Muscle of leg (tissue), 11 donors: ENCODE results near the gene MPO. TPM values are rescaled to one million over a fixed set of nuclear protein-coding genes. Genes with fewer than 3 reads are reported as not detected.

ENCODE experiments used
- DNase-seq: peaks from one replicate; pipeline ENCODE4 v3.0.0; 2013
- H3K27ac ChIP-seq: one replicate; pipeline ENCODE4 v1.5.1; 2013; ENCODE audit warnings: mild to moderate bottlenecking, low read length, control low read depth
- H3K27me3 ChIP-seq: one replicate; pipeline ENCODE4 v1.6.1; 2013; ENCODE audit warnings: low read length; ENCODE audit not compliant: control insufficient read depth, insufficient read depth
- H3K36me3 ChIP-seq: one replicate; pipeline ENCODE4 v1.6.1; 2013; ENCODE audit warnings: low read length; ENCODE audit not compliant: control insufficient read depth, insufficient read depth
- H3K4me1 ChIP-seq: one replicate; pipeline ENCODE4 v1.6.1; 2013; ENCODE audit warnings: low read length; ENCODE audit not compliant: control insufficient read depth, insufficient read depth
- H3K4me3 ChIP-seq: one replicate; pipeline ENCODE4 v1.5.1; 2013; ENCODE audit warnings: low read length, control low read depth
- H3K9me3 ChIP-seq: replicated peaks from 2 replicates; pipeline ENCODE4 v1.6.1; 2013; ENCODE audit warnings: low read depth, low read length; ENCODE audit not compliant: control insufficient read depth
- WGBS: methylation state at CpG from one replicate; pipeline ENCODE4 v1.1.5; 2013; ENCODE audit warnings: missing lambda C conversion rate; ENCODE audit not compliant: insufficient coverage; 5-methylcytosine and 5-hydroxymethylcytosine counted together
- polyA plus RNA-seq, 8 donors: library from polyadenylated mRNA; unstranded; fragments of 120-200 nt; gene quantifications; one replicate each; pipeline versions ENCODE4 v1.2.1 to v1.2.3, GENCODE V29; 2013; ENCODE audit warnings: inconsistent platforms in 1 of 8, low replicate concordance in 1 of 8; ENCODE audit not compliant: insufficient read length in 8 of 8, insufficient read depth in 1 of 8
- total RNA-seq: library from RNA; stranded (reverse); fragments of 120-200 nt; gene quantifications from one replicate; pipeline ENCODE4 v1.2.4, GENCODE V29; 2013

The MPO gene
- total and polyA plus RNA-seq, 9 donors, result 2.3 to 20.0 (median 10.8) TPM

GRCh38 chr17:58306131-58306951, 25.6 kb upstream of the MPO start:
- WGBS, result 90% methylated on average over 13 of the region's 19 CpGs
- Histone ChIP-seq H3K4me3 (no peak overlapping the region), H3K9me3 (no peaks in the 10 kb centered on the region), H3K36me3 (no peaks in the 10 kb centered on the region), H3K27ac (no peak overlapping the region), H3K4me1 (peaks cover 7% of the 10 kb centered on the region), H3K27me3 (no peaks in the 10 kb centered on the region)
- DNase-seq, result no peak

GRCh38 chr17:58305626-58306025, 24.9 kb upstream of the MPO start:
- H3K27me3 ChIP-seq, result no peaks in the 10 kb centered on the region
- no peaks in the 10 kb centered on the region for H3K9me3 ChIP-seq
- H3K36me3 ChIP-seq, result no peaks in the 10 kb centered on the region
- peaks cover 7% of the 10 kb centered on the region for H3K4me1 ChIP-seq
- 63% methylated on average over 3 of the region's 8 CpGs for WGBS
- DNase-seq, result no peak
- no peak overlapping the region for H3K4me3 ChIP-seq
- H3K27ac ChIP-seq, result no peak overlapping the region

GRCh38 chr17:58304750-58305486, 24.2 kb upstream of the MPO start:
- H3K4me3 ChIP-seq, result no peak overlapping the region
- no peaks in the 10 kb centered on the region for H3K9me3 ChIP-seq
- H3K27me3 ChIP-seq, result no peaks in the 10 kb centered on the region
- 73% methylated on average over 10 of the region's 14 CpGs for whole genome bisulfite sequencing
- no peaks in the 10 kb centered on the region for H3K36me3 ChIP-seq
- H3K4me1 ChIP-seq, result peaks cover 7% of the 10 kb centered on the region
- no peak for DNase-seq
- H3K27ac ChIP-seq, result no peak overlapping the region

GRCh38 chr17:58303971-58304749, 23.4 kb upstream of the MPO start:
- H3K9me3 ChIP-seq, result no peaks in the 10 kb centered on the region
- DNase-seq, result peak; percentile 33
- peaks cover 7% of the 10 kb centered on the region for H3K4me1 ChIP-seq
- H3K36me3 ChIP-seq, result no peaks in the 10 kb centered on the region
- WGBS, result 83% methylated on average over 1 of the region's 10 CpGs
- no peaks in the 10 kb centered on the region for H3K27me3 ChIP-seq
- H3K4me3 ChIP-seq, result no peak overlapping the region
- H3K27ac ChIP-seq, result no peak overlapping the region

- WGBS, result 80% methylated on average over 5 of the region's 9 CpGs
These were observed 22.3 kb upstream of the MPO start for GRCh38 chr17:58302919-58303585.

GRCh38 chr17:58302171-58302918, 21.6 kb upstream of the MPO start:
- H3K4me1 ChIP-seq, result peaks cover 7% of the 10 kb centered on the region
- WGBS, result 76% methylated on average over 3 of the region's 9 CpGs
- DNase-seq, result no peak
- no peak overlapping the region for H3K27ac ChIP-seq
- no peaks in the 10 kb centered on the region for H3K36me3 ChIP-seq
- H3K9me3 ChIP-seq, result no peaks in the 10 kb centered on the region
- H3K27me3 ChIP-seq, result no peaks in the 10 kb centered on the region
- no peak overlapping the region for H3K4me3 ChIP-seq

More at GRCh38 chr17:58302919-58303585, 22.3 kb upstream of the MPO start:
- Histone ChIP-seq H3K27ac (no peak overlapping the region), H3K9me3 (no peaks in the 10 kb centered on the region), H3K36me3 (no peaks in the 10 kb centered on the region), H3K4me1 (peaks cover 7% of the 10 kb centered on the region), H3K4me3 (no peak overlapping the region), H3K27me3 (no peaks in the 10 kb centered on the region)
- no peak for DNase-seq

GRCh38 chr17:58301504-58302150, 20.9 kb upstream of the MPO start:
- H3K9me3 ChIP-seq, result no peaks in the 10 kb centered on the region
- peaks cover 7% of the 10 kb centered on the region for H3K4me1 ChIP-seq
- DNase-seq, result no peak
- no peak overlapping the region for H3K4me3 ChIP-seq
- H3K36me3 ChIP-seq, result no peaks in the 10 kb centered on the region
- no peaks in the 10 kb centered on the region for H3K27me3 ChIP-seq
- H3K27ac ChIP-seq, result no peak overlapping the region
- 88% methylated on average over 9 of the region's 16 CpGs for WGBS

GRCh38 chr17:58300336-58300735, 19.6 kb upstream of the MPO start:
- Histone ChIP-seq H3K9me3 (no peaks in the 10 kb centered on the region), H3K27me3 (no peaks in the 10 kb centered on the region), H3K4me1 (peaks cover 7% of the 10 kb centered on the region), H3K27ac (no peak overlapping the region), H3K36me3 (no peaks in the 10 kb centered on the region), H3K4me3 (no peak overlapping the region)
- WGBS, result 80% methylated on average over 4 of the region's 6 CpGs
- DNase-seq, result no peak

GRCh38 chr17:58294034-58294433, 13.3 kb upstream of the MPO start:
- no peak overlapping the region for H3K27ac ChIP-seq
- DNase-seq, result no peak
- no peak overlapping the region for H3K4me3 ChIP-seq
- no peaks in the 10 kb centered on the region for H3K4me1 ChIP-seq
- no CpG with 5 or more reads among the region's 1 CpG for WGBS
- H3K36me3 ChIP-seq, result no peaks in the 10 kb centered on the region
- no peaks in the 10 kb centered on the region for H3K9me3 ChIP-seq
- peaks cover 6% of the 10 kb centered on the region for H3K27me3 ChIP-seq
